HEK293 (cell line): ENCODE data around the gene OAS2.

Source experiments
- CTCF ChIA-PET: fragments of 350-600 bp; formaldehyde crosslinking; extraction: SDS; loops from one replicate; lab custom pipeline; 2021; ENCODE audit warnings: antibody characterized with exemption; lab: Yijun Ruan, JAX
- POLR2A ChIA-PET: fragments of 300-600 bp; formaldehyde crosslinking; extraction: SDS; loops from one replicate; lab custom pipeline; 2020; ENCODE audit warnings: antibody characterized with exemption, inconsistent platforms; lab: Yijun Ruan, JAX
- H3K27ac ChIP-seq: fragments of 200-500 bp; sonication (Bioruptor generic); 2 replicates; pipeline ENCODE4 v1.5.1; 2014; ENCODE audit warnings: low read depth, low read length, control low read depth, inconsistent platforms; ENCODE audit errors: extremely low read depth
- H3K36me3 ChIP-seq, 2 experiments: fragments of 200-500 bp in 1 of 2; sonication (Bioruptor generic) in 1 of 2; 1 replicate in 1 of 2; 2 replicates in 1 of 2; pipeline ENCODE4 v1.5.1; 2014 to 2017; ENCODE audit warnings: inconsistent platforms in 2 of 2, low read length in 2 of 2; ENCODE audit not compliant: control insufficient read depth in 2 of 2, insufficient read depth in 1 of 2
- H3K4me1 ChIP-seq: fragments of 200-500 bp; sonication (Bioruptor generic); 2 replicates; pipeline ENCODE4 v1.5.1; 2014; ENCODE audit warnings: mild to moderate bottlenecking, low read length, inconsistent platforms; ENCODE audit not compliant: control insufficient read depth, insufficient read depth
- H3K4me3 ChIP-seq: 2 replicates; pipeline ENCODE4 v1.5.1; 2011; ENCODE audit warnings: low read depth, mild to moderate bottlenecking, control low read depth, low read length, moderate library complexity
- H3K9me3 ChIP-seq: fragments of 200-500 bp; sonication (Bioruptor generic); 2 replicates; pipeline ENCODE4 v1.5.1; 2014; ENCODE audit warnings: low read depth, low read length, inconsistent platforms; ENCODE audit not compliant: control insufficient read depth, insufficient read depth
- FEZF1 ChIP-seq: fragments of 450-650 bp; formaldehyde crosslinking; IDR thresholded peaks from 2 replicates; pipeline ENCODE4 v1.5.1; 2016; ENCODE audit warnings: missing biosample characterization, missing genetic modification characterization
- GLIS1 ChIP-seq: fragments of 450-650 bp; formaldehyde crosslinking; IDR thresholded peaks from 2 replicates; pipeline ENCODE4 v1.5.1; 2016; ENCODE audit warnings: missing biosample characterization, missing genetic modification characterization
- KLF8 ChIP-seq: fragments of 450-650 bp; formaldehyde crosslinking; IDR thresholded peaks from 2 replicates; pipeline ENCODE4 v1.5.1; 2016; ENCODE audit warnings: missing biosample characterization, missing genetic modification characterization
- OVOL3 ChIP-seq: fragments of 450-650 bp; formaldehyde crosslinking; IDR thresholded peaks from 2 replicates; pipeline ENCODE4 v1.5.1; 2016; ENCODE audit warnings: missing biosample characterization, missing genetic modification characterization
- PRDM2 ChIP-seq: fragments of 450-650 bp; formaldehyde crosslinking; IDR thresholded peaks from 2 replicates; pipeline ENCODE4 v1.5.1; 2016; ENCODE audit warnings: missing biosample characterization, missing genetic modification characterization, borderline replicate concordance
- RBAK ChIP-seq: fragments of 450-650 bp; formaldehyde crosslinking; IDR thresholded peaks from 2 replicates; pipeline ENCODE4 v1.5.1; 2016; ENCODE audit warnings: missing biosample characterization, missing genetic modification characterization
- SALL2 ChIP-seq: fragments of 450-650 bp; formaldehyde crosslinking; IDR thresholded peaks from 2 replicates; pipeline ENCODE4 v1.5.0; 2017; ENCODE audit warnings: missing biosample characterization, mild to moderate bottlenecking, missing genetic modification characterization, borderline replicate concordance
- ZFP41 ChIP-seq: fragments of 450-650 bp; formaldehyde crosslinking; IDR thresholded peaks from 2 replicates; pipeline ENCODE4 v1.5.1; 2016; ENCODE audit warnings: missing biosample characterization, missing genetic modification characterization, borderline replicate concordance
- ZNF112 ChIP-seq: fragments of 450-650 bp; formaldehyde crosslinking; IDR thresholded peaks from 2 replicates; pipeline ENCODE4 v1.5.0; 2017; ENCODE audit warnings: missing biosample characterization, missing genetic modification characterization
- ZNF121 ChIP-seq: fragments of 450-650 bp; formaldehyde crosslinking; IDR thresholded peaks from 2 replicates; pipeline ENCODE4 v1.5.1; 2016; ENCODE audit warnings: missing biosample characterization, missing genetic modification characterization
- ZNF133 ChIP-seq: fragments of 450-650 bp; formaldehyde crosslinking; IDR thresholded peaks from 2 replicates; pipeline ENCODE4 v1.5.1; 2016; ENCODE audit warnings: missing biosample characterization, missing genetic modification characterization
- ZNF138 ChIP-seq: fragments of 450-650 bp; formaldehyde crosslinking; IDR thresholded peaks from 2 replicates; pipeline ENCODE4 v1.5.1; 2016; ENCODE audit warnings: missing biosample characterization, missing genetic modification characterization, borderline replicate concordance
- ZNF239 ChIP-seq: fragments of 450-650 bp; formaldehyde crosslinking; IDR thresholded peaks from 2 replicates; pipeline ENCODE4 v1.5.1; 2016; ENCODE audit warnings: missing biosample characterization, missing genetic modification characterization
- ZNF266 ChIP-seq: fragments of 450-650 bp; formaldehyde crosslinking; IDR thresholded peaks from 2 replicates; pipeline ENCODE4 v1.5.1; 2016; ENCODE audit warnings: missing biosample characterization, missing genetic modification characterization, low read depth
- ZNF292 ChIP-seq: fragments of 450-650 bp; formaldehyde crosslinking; IDR thresholded peaks from 2 replicates; pipeline ENCODE4 v1.5.1; 2016; ENCODE audit warnings: low read depth, missing biosample characterization, missing genetic modification characterization, borderline replicate concordance
- ZNF302 ChIP-seq: fragments of 450-650 bp; formaldehyde crosslinking; IDR thresholded peaks from 2 replicates; pipeline ENCODE4 v1.5.1; 2016; ENCODE audit warnings: missing biosample characterization, missing genetic modification characterization, low read depth
- ZNF404 ChIP-seq: fragments of 450-650 bp; formaldehyde crosslinking; IDR thresholded peaks from 2 replicates; pipeline ENCODE4 v1.5.1; 2017; ENCODE audit warnings: missing biosample characterization, missing genetic modification characterization
- ZNF449 ChIP-seq: fragments of 450-650 bp; formaldehyde crosslinking; IDR thresholded peaks from 2 replicates; pipeline ENCODE4 v1.5.1; 2017; ENCODE audit warnings: missing biosample characterization, mild to moderate bottlenecking, missing genetic modification characterization, moderate library complexity
- ZNF48 ChIP-seq: fragments of 450-650 bp; formaldehyde crosslinking; IDR thresholded peaks from 2 replicates; pipeline ENCODE4 v1.5.1; 2016; ENCODE audit warnings: missing biosample characterization, missing genetic modification characterization
- ZNF501 ChIP-seq: fragments of 450-650 bp; formaldehyde crosslinking; IDR thresholded peaks from 2 replicates; pipeline ENCODE4 v1.5.1; 2016; ENCODE audit warnings: missing biosample characterization, missing genetic modification characterization
- ZNF654 ChIP-seq: fragments of 450-650 bp; formaldehyde crosslinking; IDR thresholded peaks from 2 replicates; pipeline ENCODE4 v1.5.1; 2016; ENCODE audit warnings: low read depth, missing biosample characterization, missing genetic modification characterization
- ZNF677 ChIP-seq: fragments of 450-650 bp; IDR thresholded peaks from 2 replicates; pipeline ENCODE4 v1.5.0; 2018; ENCODE audit warnings: missing biosample characterization, mild to moderate bottlenecking, missing genetic modification characterization, moderate library complexity
- ZNF830 ChIP-seq: fragments of 450-650 bp; IDR thresholded peaks from 2 replicates; pipeline ENCODE4 v1.5.0; 2018; ENCODE audit warnings: missing biosample characterization, missing genetic modification characterization, low read depth, mild to moderate bottlenecking, moderate library complexity
- ZXDB ChIP-seq: fragments of 450-650 bp; formaldehyde crosslinking; IDR thresholded peaks from 2 replicates; pipeline ENCODE4 v1.5.1; 2016; ENCODE audit warnings: missing biosample characterization, missing genetic modification characterization
- TF ChIP-seq, protein P1 (sequence below): fragments of 450-650 bp; formaldehyde crosslinking; IDR thresholded peaks from 2 replicates; pipeline ENCODE4 v1.5.1; 2016; ENCODE audit warnings: missing biosample characterization, missing genetic modification characterization
- TF ChIP-seq, protein P2 (sequence below): fragments of 450-650 bp; IDR thresholded peaks from 2 replicates; pipeline ENCODE4 v1.5.1; 2018; ENCODE audit warnings: missing biosample characterization, missing genetic modification characterization

OAS2 gene

DNA sequence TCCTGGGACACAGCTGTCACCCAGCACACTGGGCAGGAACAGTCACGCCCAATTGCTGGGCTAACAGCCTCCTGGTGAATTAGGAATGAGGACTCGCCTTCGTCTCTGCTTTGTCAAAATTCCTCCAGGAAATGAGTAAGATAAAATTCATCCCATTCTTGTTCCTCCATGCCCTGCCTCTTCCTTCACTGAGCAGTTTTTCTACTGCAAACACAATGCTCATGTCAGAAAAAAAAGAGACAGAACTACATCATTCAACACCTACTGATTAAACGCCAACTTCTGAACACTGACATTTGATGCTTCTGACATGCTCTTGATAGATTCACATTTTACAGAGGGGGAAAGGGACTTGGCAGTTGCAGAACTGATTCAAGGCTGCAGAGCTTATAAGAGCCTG is 40.7 kb downstream of the OAS2 start:
- H3K27ac ChIP-seq: no peak overlapping the region
- POLR2A ChIA-PET: no interaction called here
- H3K4me3 ChIP-seq: no peak overlapping the region
- H3K9me3 ChIP-seq: no peaks in the 10 kb centered on the region
- no peaks in the 10 kb centered on the region for H3K4me1 ChIP-seq
- TF ChIP-seq ZNF501 (tag by site-specific recombination) (no peak), ZFP41 (tag by site-specific recombination) (no peak), OVOL3 (no peak), ZNF112 (tag by site-specific recombination) (no peak), RBAK (tag by site-specific recombination) (no peak), ZNF449 (no peak), ZNF138 (tag by site-specific recombination) (no peak), ZNF239 (tag by site-specific recombination) (no peak), ZNF654 (tag by site-specific recombination) (no peak), ZNF302 (tag by site-specific recombination) (no peak), ZNF133 (tag by site-specific recombination) (no peak), ZNF48 (tag by site-specific recombination) (no peak), FEZF1 (tag by site-specific recombination) (no peak), KLF8 (tag by site-specific recombination) (no peak), ZNF404 (tag by site-specific recombination) (no peak), ZNF266 (tag by site-specific recombination) (no peak), ZNF830 (tag by site-specific recombination) (no peak), GLIS1 (tag by site-specific recombination) (no peak)
- CTCF ChIA-PET: interaction anchor here (0.9 to 4.9 kb wide), 2 partner anchors 11 to 26 kb away, joined by 3 to 20 read pairs; no protein-coding TSS in a partner anchor
- no peaks in the 10 kb centered on the region for H3K36me3 ChIP-seq

DNA sequence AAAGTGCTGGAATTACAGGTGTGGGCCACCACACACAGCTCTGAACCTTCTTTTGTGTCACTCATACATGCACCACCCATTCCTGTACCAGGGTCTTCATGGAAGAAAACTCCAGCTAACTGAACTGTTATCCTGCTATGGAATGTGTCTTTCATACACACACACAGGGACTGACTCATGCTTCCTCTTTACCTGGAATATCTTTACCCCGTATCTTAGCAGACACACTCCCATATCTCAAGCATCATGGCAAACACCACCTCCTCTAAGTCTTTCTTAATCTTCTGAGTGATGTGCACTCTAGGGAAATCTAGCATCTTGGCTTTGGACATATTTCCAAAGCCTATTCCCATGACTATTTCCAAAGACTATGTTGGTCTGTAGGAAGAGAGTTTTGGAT is 43.2 kb downstream of the OAS2 start:
- Histone ChIP-seq H3K4me3 (no peak overlapping the region), H3K4me1 (no peaks in the 10 kb centered on the region), H3K27ac (no peak overlapping the region), H3K36me3 (no peaks in the 10 kb centered on the region), H3K9me3 (no peaks in the 10 kb centered on the region)
- ChIA-PET CTCF (interaction anchor here (1.5 to 4.9 kb wide), 3 partner anchors 9 to 28 kb away, joined by 4 to 20 read pairs (median 7); no protein-coding TSS in a partner anchor), POLR2A (no interaction called here)
- no peak for TF ChIP-seq ZNF677 (tag by site-specific recombination)
- TF ChIP-seq, protein P1, sequence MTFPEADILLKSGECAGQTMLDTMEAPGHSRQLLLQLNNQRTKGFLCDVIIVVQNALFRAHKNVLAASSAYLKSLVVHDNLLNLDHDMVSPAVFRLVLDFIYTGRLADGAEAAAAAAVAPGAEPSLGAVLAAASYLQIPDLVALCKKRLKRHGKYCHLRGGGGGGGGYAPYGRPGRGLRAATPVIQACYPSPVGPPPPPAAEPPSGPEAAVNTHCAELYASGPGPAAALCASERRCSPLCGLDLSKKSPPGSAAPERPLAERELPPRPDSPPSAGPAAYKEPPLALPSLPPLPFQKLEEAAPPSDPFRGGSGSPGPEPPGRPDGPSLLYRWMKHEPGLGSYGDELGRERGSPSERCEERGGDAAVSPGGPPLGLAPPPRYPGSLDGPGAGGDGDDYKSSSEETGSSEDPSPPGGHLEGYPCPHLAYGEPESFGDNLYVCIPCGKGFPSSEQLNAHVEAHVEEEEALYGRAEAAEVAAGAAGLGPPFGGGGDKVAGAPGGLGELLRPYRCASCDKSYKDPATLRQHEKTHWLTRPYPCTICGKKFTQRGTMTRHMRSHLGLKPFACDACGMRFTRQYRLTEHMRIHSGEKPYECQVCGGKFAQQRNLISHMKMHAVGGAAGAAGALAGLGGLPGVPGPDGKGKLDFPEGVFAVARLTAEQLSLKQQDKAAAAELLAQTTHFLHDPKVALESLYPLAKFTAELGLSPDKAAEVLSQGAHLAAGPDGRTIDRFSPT: no peak
- TF ChIP-seq ZNF138 (tag by site-specific recombination): no peak
- TF ChIP-seq ZNF292: no peak
- no peak for TF ChIP-seq ZNF121
- TF ChIP-seq, protein P2, sequence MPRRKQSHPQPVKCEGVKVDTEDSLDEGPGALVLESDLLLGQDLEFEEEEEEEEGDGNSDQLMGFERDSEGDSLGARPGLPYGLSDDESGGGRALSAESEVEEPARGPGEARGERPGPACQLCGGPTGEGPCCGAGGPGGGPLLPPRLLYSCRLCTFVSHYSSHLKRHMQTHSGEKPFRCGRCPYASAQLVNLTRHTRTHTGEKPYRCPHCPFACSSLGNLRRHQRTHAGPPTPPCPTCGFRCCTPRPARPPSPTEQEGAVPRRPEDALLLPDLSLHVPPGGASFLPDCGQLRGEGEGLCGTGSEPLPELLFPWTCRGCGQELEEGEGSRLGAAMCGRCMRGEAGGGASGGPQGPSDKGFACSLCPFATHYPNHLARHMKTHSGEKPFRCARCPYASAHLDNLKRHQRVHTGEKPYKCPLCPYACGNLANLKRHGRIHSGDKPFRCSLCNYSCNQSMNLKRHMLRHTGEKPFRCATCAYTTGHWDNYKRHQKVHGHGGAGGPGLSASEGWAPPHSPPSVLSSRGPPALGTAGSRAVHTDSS: no peak
- no peak for TF ChIP-seq PRDM2
- TF ChIP-seq SALL2: no peak
- TF ChIP-seq ZXDB (tag by site-specific recombination): no peak
